GM06990 (cell line): Measurements from ENCODE around the gene PRSS22.

Source experiments
- DNase-seq: peaks from one replicate; pipeline ENCODE4 v3.0.0-alpha.2; 2011; ENCODE audit not compliant: insufficient read length; ENCODE audit errors: extremely low read depth
- H3K27me3 ChIP-seq: replicated peaks from 2 replicates; pipeline ENCODE4 v1.6.0; 2011; ENCODE audit warnings: low read length; ENCODE audit not compliant: control insufficient read depth, insufficient read depth
- H3K36me3 ChIP-seq: 2 replicates; pipeline ENCODE4 v1.5.1; 2011; ENCODE audit warnings: low read length; ENCODE audit not compliant: control insufficient read depth, insufficient read depth
- H3K4me3 ChIP-seq: replicated peaks from 2 replicates; pipeline ENCODE4 v1.5.1; 2011; ENCODE audit warnings: low read depth, mild to moderate bottlenecking, control low read depth, low read length
- TF ChIP-seq, protein P1 (sequence below): IDR thresholded peaks from 2 replicates; pipeline ENCODE4 v1.5.1; 2011; ENCODE audit warnings: low read length, control low read depth, mild to moderate bottlenecking, inconsistent platforms; ENCODE audit not compliant: insufficient read depth, poor library complexity, severe bottlenecking

PRSS22 gene

DNA sequence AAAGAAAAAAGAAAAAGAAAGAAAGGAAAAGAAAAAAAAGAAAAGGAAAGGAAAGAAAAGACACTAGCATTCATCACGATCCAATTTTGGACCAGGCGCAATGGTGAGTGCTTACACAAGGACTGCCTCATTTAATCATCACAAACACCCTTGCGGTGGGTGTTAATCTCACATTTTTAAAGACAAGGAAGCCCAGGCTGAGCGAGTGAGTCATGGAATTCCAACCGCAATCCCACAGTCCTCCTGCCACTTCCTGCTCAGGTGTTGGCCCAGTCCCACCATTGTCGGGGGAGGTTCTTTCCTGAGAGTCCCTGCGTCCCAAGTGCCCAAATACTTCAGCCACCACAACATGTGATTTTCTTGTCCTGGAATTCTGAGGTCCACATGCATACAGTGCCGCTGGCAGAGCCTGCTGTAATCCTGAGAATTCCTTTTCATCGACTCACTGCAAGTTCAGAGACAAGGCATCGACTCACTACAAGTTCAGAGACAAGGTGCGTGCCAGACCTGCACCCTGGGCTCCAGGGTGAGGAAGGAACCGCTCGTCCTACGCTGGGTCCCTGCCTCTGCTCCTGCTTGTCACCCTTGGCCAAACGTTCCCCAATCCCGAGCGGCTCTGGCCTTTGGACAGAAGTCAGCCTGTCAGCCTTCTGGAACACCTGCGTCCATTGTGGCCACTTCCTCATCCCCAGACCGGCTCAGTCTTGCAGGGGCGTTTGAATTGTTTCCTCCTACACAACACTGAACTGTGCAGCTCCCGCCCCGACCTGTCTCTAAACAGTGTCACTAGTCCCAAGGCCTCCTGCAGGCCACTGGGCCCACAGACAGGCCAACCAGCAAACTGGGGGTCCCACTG lies 22.1 kb downstream of the PRSS22 start:
- Histone ChIP-seq H3K27me3 (no peaks in the 10 kb centered on the region; the same call in 1 of the 2 replicates), H3K36me3 (no peaks in the 10 kb centered on the region), H3K4me3 (no peak overlapping the region)
- DNase-seq: no peak
- TF ChIP-seq, protein P1, sequence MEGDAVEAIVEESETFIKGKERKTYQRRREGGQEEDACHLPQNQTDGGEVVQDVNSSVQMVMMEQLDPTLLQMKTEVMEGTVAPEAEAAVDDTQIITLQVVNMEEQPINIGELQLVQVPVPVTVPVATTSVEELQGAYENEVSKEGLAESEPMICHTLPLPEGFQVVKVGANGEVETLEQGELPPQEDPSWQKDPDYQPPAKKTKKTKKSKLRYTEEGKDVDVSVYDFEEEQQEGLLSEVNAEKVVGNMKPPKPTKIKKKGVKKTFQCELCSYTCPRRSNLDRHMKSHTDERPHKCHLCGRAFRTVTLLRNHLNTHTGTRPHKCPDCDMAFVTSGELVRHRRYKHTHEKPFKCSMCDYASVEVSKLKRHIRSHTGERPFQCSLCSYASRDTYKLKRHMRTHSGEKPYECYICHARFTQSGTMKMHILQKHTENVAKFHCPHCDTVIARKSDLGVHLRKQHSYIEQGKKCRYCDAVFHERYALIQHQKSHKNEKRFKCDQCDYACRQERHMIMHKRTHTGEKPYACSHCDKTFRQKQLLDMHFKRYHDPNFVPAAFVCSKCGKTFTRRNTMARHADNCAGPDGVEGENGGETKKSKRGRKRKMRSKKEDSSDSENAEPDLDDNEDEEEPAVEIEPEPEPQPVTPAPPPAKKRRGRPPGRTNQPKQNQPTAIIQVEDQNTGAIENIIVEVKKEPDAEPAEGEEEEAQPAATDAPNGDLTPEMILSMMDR: no peak

DNA sequence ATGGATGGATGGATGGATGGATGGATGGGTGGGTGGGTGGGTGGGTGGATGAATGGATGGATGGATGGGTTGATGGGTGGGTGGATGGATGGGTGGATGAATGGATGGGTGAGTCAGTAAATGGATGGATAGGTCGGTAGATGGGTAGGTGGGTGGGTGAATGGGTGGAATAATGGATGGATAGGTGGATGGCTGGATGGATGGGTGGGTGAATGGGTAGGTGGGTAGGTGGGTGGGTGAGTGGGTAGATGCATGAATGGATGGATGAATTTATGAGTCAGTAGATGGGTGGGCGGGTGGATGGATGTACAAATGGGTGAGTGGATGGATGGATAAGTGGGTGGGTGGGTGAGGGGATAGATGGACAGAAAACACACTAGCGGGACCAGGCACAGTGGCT lies 23.0 kb downstream of the PRSS22 start:
- H3K27me3 ChIP-seq: no peaks in the 10 kb centered on the region; the same call in 1 of the 2 replicates
- TF ChIP-seq, protein P1: no peak
- DNase-seq: no peak

DNA sequence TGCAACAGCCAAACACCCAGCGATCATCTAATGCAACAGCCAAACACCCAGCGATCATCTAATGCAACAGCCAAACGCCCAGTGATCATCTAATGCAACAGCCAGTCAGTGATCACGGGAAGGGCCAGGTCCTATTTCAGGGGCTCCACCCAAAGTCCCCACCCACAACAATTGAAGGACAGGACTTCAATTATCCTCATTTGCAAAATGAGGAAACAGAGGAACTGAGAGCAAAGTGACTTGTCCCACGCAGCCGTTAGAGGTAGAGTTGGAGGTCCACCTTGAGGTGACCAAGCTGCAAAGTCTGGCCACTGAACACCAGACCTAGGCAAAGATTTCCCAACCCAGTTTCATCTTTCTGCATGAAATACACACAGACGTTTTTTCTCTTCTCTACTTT lies 24.2 kb downstream of the PRSS22 start:
- TF ChIP-seq, protein P1: no peak
- H3K27me3 ChIP-seq: no peaks in the 10 kb centered on the region; the same call in 1 of the 2 replicates
- no peaks in the 10 kb centered on the region for H3K36me3 ChIP-seq
- H3K4me3 ChIP-seq: no peak overlapping the region
- no peak for DNase-seq

More for the DNA sequence above, 23.0 kb downstream of the PRSS22 start:
- H3K4me3 ChIP-seq: no peak overlapping the region
- no peaks in the 10 kb centered on the region for H3K36me3 ChIP-seq

DNA sequence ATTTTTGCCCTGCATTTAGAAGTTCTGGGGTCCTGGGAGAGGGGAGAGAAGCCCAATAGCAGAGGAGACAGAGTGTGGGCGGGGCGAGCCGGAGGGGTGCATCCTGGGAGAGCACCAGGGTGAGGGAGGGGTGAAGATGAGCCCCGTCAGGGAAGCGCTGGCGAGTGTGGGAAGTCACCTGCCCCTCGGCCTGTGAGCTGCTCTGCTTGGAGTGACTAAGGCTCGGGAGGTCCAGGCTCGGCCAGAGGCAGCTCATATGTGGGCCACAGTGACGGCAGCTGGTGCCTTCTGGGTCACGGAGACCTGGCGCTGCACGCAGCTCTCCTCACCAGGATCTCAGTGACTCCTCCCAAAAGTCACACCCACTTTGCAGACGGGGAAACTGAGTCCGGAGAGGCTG lies 26.8 kb downstream of the PRSS22 start:
- no peak for DNase-seq
- TF ChIP-seq, protein P1: no peak
- no peak overlapping the region for H3K4me3 ChIP-seq
- H3K36me3 ChIP-seq: no peaks in the 10 kb centered on the region
- no peaks in the 10 kb centered on the region for H3K27me3 ChIP-seq

DNA sequence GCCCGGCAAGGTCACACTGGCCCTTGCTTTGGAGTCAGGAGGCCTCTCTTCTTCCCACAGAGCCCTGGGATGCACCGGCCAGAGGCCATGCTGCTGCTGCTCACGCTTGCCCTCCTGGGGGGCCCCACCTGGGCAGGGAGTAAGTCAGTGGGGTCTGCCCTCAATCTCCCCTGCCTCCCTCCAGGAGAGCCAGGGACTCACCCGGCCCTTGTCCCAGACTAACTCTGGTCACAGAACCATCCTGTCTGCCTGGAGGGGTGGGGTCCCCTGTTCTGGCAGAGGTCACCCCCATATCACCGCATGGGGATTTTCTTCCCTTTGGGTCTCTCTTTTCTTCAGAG lies 27.6 kb downstream of the PRSS22 start:
- H3K4me3 ChIP-seq: peak overlapping the region; percentile 1
- H3K36me3 ChIP-seq: no peaks in the 10 kb centered on the region
- no peak for DNase-seq
- H3K27me3 ChIP-seq: no peaks in the 10 kb centered on the region
- TF ChIP-seq, protein P1: no peak
